HUES48 (cell line): Measurements from ENCODE around the gene DUSP6.

ENCODE experiments used
- H3K27ac ChIP-seq: one replicate; pipeline ENCODE4 v1.7.0; 2013; ENCODE audit warnings: low read depth, low read length, inconsistent platforms
- H3K27me3 ChIP-seq: 2 replicates; pipeline ENCODE4 v1.6.1; 2013; ENCODE audit warnings: mild to moderate bottlenecking, low read length; ENCODE audit not compliant: control insufficient read depth, insufficient read depth
- H3K36me3 ChIP-seq: 2 replicates; pipeline ENCODE4 v1.6.1; 2013; ENCODE audit warnings: low read length; ENCODE audit not compliant: control insufficient read depth, insufficient read depth
- H3K4me1 ChIP-seq: 2 replicates; pipeline ENCODE4 v1.6.1; 2013; ENCODE audit warnings: mild to moderate bottlenecking, low read length; ENCODE audit not compliant: control insufficient read depth, insufficient read depth
- H3K4me3 ChIP-seq: 2 replicates; pipeline ENCODE4 v1.5.1; 2013; ENCODE audit warnings: mild to moderate bottlenecking, low read depth, low read length
- H3K9ac ChIP-seq: 2 replicates; pipeline ENCODE4 v1.6.1; 2013; ENCODE audit warnings: mild to moderate bottlenecking, low read depth, low read length, moderate library complexity
- H3K9me3 ChIP-seq: 2 replicates; pipeline ENCODE4 v1.6.1; 2013; ENCODE audit warnings: low read length; ENCODE audit not compliant: control insufficient read depth, insufficient read depth

DUSP6 gene

GRCh38 chr12:89352492-89353187 is at the start of gene DUSP6:
TSS of gene DUSP6 (minus strand) at chr12:89352501. CDS start at chr12:89352039, 462 bp downstream.
- H3K4me1 ChIP-seq = peaks cover 64% of the 10 kb centered on the region
- H3K36me3 ChIP-seq = peaks cover 14% of the 10 kb centered on the region
- H3K4me3 ChIP-seq = peak within 1 kb of the TSS; percentile 88
- H3K9ac ChIP-seq = peak within 1 kb of the TSS; percentile 83
- H3K9me3 ChIP-seq = no peaks in the 10 kb centered on the region
- H3K27ac ChIP-seq = peak within 1 kb of the TSS; percentile 100
- H3K27me3 ChIP-seq = peaks cover 73% of the 10 kb centered on the region

GRCh38 chr12:89401433-89402058 is 49.2 kb upstream of the DUSP6 start:
- Histone ChIP-seq H3K9me3 (no peaks in the 10 kb centered on the region), H3K36me3 (no peaks in the 10 kb centered on the region), H3K9ac (no peak overlapping the region), H3K4me3 (no peak overlapping the region), H3K4me1 (no peaks in the 10 kb centered on the region), H3K27me3 (no peaks in the 10 kb centered on the region), H3K27ac (no peak overlapping the region)

- no peaks in the 10 kb centered on the region for H3K27me3 ChIP-seq
- no peaks in the 10 kb centered on the region for H3K4me1 ChIP-seq
- no peak overlapping the region for H3K27ac ChIP-seq
- no peaks in the 10 kb centered on the region for H3K9me3 ChIP-seq
- no peaks in the 10 kb centered on the region for H3K36me3 ChIP-seq
- no peak overlapping the region for H3K4me3 ChIP-seq
- H3K9ac ChIP-seq = no peak overlapping the region
Observed at GRCh38 chr12:89400415-89400814, 48.1 kb upstream of the DUSP6 start.

- Histone ChIP-seq H3K9ac (no peak overlapping the region), H3K4me1 (no peaks in the 10 kb centered on the region), H3K27me3 (no peaks in the 10 kb centered on the region), H3K36me3 (no peaks in the 10 kb centered on the region), H3K4me3 (no peak overlapping the region), H3K9me3 (no peaks in the 10 kb centered on the region), H3K27ac (no peak overlapping the region)
Observed at GRCh38 chr12:89395712-89396111, 43.4 kb upstream of the DUSP6 start.

GRCh38 chr12:89393551-89394121 is 41.3 kb upstream of the DUSP6 start:
- H3K27ac ChIP-seq = no peak overlapping the region
- no peaks in the 10 kb centered on the region for H3K36me3 ChIP-seq
- H3K9me3 ChIP-seq = no peaks in the 10 kb centered on the region
- no peaks in the 10 kb centered on the region for H3K27me3 ChIP-seq
- H3K4me1 ChIP-seq = no peaks in the 10 kb centered on the region
- no peak overlapping the region for H3K4me3 ChIP-seq
- H3K9ac ChIP-seq = no peak overlapping the region

GRCh38 chr12:89392391-89392790 is 40.1 kb upstream of the DUSP6 start:
- Histone ChIP-seq H3K4me3 (no peak overlapping the region), H3K27me3 (no peaks in the 10 kb centered on the region), H3K9ac (no peak overlapping the region), H3K36me3 (no peaks in the 10 kb centered on the region), H3K4me1 (no peaks in the 10 kb centered on the region), H3K9me3 (no peaks in the 10 kb centered on the region), H3K27ac (no peak overlapping the region)

- H3K4me1 ChIP-seq = no peaks in the 10 kb centered on the region
- H3K27me3 ChIP-seq = no peaks in the 10 kb centered on the region
- no peak overlapping the region for H3K27ac ChIP-seq
- H3K9me3 ChIP-seq = no peaks in the 10 kb centered on the region
- no peak overlapping the region for H3K4me3 ChIP-seq
- H3K36me3 ChIP-seq = no peaks in the 10 kb centered on the region
- no peak overlapping the region for H3K9ac ChIP-seq
Observed at GRCh38 chr12:89391726-89392336, 39.5 kb upstream of the DUSP6 start.

GRCh38 chr12:89390802-89391673 is 38.7 kb upstream of the DUSP6 start:
- Histone ChIP-seq H3K4me3 (no peak overlapping the region), H3K9me3 (no peaks in the 10 kb centered on the region), H3K27me3 (no peaks in the 10 kb centered on the region), H3K9ac (no peak overlapping the region), H3K27ac (no peak overlapping the region), H3K4me1 (0 out of 2 replicates have a peak, but pooled peaks cover 5% of the 10 kb centered on the region), H3K36me3 (no peaks in the 10 kb centered on the region)

GRCh38 chr12:89389755-89390661 is 37.7 kb upstream of the DUSP6 start:
- Histone ChIP-seq H3K27me3 (no peaks in the 10 kb centered on the region), H3K9me3 (no peaks in the 10 kb centered on the region), H3K4me1 (0 out of 2 replicates have a peak, but pooled peaks cover 8% of the 10 kb centered on the region), H3K9ac (no peak overlapping the region), H3K36me3 (no peaks in the 10 kb centered on the region), H3K27ac (no peak overlapping the region), H3K4me3 (no peak overlapping the region)

- Histone ChIP-seq H3K36me3 (no peaks in the 10 kb centered on the region), H3K9me3 (no peaks in the 10 kb centered on the region), H3K9ac (no peak overlapping the region), H3K4me1 (peaks cover 27% of the 10 kb centered on the region), H3K27me3 (no peaks in the 10 kb centered on the region), H3K4me3 (no peak overlapping the region), H3K27ac (peak overlapping the region; percentile 0)
Observed at GRCh38 chr12:89386138-89386537, 33.8 kb upstream of the DUSP6 start.
